HepG2 (cell line): Measurements from ENCODE around the gene G6PD. TPM values are rescaled to one million over a fixed set of nuclear protein-coding genes. Genes with fewer than 3 reads are reported as not detected.
A peak's percentile ranks its signal among the peaks of the same experiment; 100 is the strongest.

Experiments used
- AGO1 ChIP-seq: fragments of 200-400 bp; formaldehyde crosslinking; IDR thresholded peaks from 2 replicates; pipeline ENCODE4 v1.6.1; 2017; ENCODE audit warnings: mild to moderate bottlenecking, low read depth, low read length, moderate library complexity; ENCODE audit not compliant: poor library complexity, severe bottlenecking
- ARID2 ChIP-seq: sonication (generic); formaldehyde crosslinking; IDR thresholded peaks from 2 replicates; pipeline ENCODE4 v1.8.1; 2022; ENCODE audit warnings: mild to moderate bottlenecking, missing genetic modification reagents, borderline replicate concordance
- ELF3 ChIP-seq: IDR thresholded peaks from 2 replicates; pipeline ENCODE4 v1.6.1; 2016; ENCODE audit warnings: missing genetic modification reagents, missing compliant biosample characterization
- GABPB1 ChIP-seq: IDR thresholded peaks from 2 replicates; pipeline ENCODE4 v1.6.1; 2016; ENCODE audit warnings: mild to moderate bottlenecking, missing genetic modification reagents, moderate library complexity, missing compliant biosample characterization
- HHEX ChIP-seq: IDR thresholded peaks from 2 replicates; pipeline ENCODE4 v1.6.1; 2016; ENCODE audit warnings: control low read depth
- HNF4A ChIP-seq: sonication (generic); formaldehyde crosslinking; IDR thresholded peaks from 2 replicates; pipeline ENCODE4 v1.4.0; 2020; ENCODE audit warnings: missing genetic modification reagents
- HOXA3 ChIP-seq: sonication (generic); formaldehyde crosslinking; IDR thresholded peaks from 2 replicates; pipeline ENCODE4 v1.5.0; 2020; ENCODE audit warnings: missing genetic modification reagents
- JUNB ChIP-seq: sonication (generic); formaldehyde crosslinking; IDR thresholded peaks from 2 replicates; pipeline ENCODE4 v1.8.0; 2022; ENCODE audit warnings: missing genetic modification reagents, mild to moderate bottlenecking, borderline replicate concordance
- JUND ChIP-seq: sonication (generic); formaldehyde crosslinking; IDR thresholded peaks from 2 replicates; pipeline ENCODE4 v1.8.0; 2022; ENCODE audit warnings: mild to moderate bottlenecking, missing genetic modification reagents
- KAT8 ChIP-seq: IDR thresholded peaks from 2 replicates; pipeline ENCODE4 v1.6.1; 2016; ENCODE audit warnings: missing genetic modification reagents, missing compliant biosample characterization
- KMT2B ChIP-seq: IDR thresholded peaks from 2 replicates; pipeline ENCODE4 v1.6.1; 2016; ENCODE audit warnings: missing genetic modification reagents, missing compliant biosample characterization
- RXRA ChIP-seq: sonication (generic); formaldehyde crosslinking; IDR thresholded peaks from 2 replicates; pipeline ENCODE4 v1.5.1; 2020; ENCODE audit warnings: missing genetic modification reagents
- SAP130 ChIP-seq: IDR thresholded peaks from 2 replicates; pipeline ENCODE4 v1.6.1; 2016; ENCODE audit warnings: low read depth
- SP5 ChIP-seq: IDR thresholded peaks from 2 replicates; pipeline ENCODE4 v1.6.1; 2016; ENCODE audit warnings: low read depth, borderline replicate concordance
- ZMYM4 ChIP-seq: sonication (generic); formaldehyde crosslinking; IDR thresholded peaks from 2 replicates; pipeline ENCODE4 v1.8.1; 2023; ENCODE audit warnings: mild to moderate bottlenecking, missing genetic modification reagents
- ZNF350 ChIP-seq: sonication (generic); formaldehyde crosslinking; IDR thresholded peaks from 2 replicates; pipeline ENCODE4 v1.4.0; 2020; ENCODE audit warnings: mild to moderate bottlenecking, low read depth, missing genetic modification reagents, borderline replicate concordance
- ZNF562 ChIP-seq: sonication (generic); formaldehyde crosslinking; IDR thresholded peaks from 2 replicates; pipeline ENCODE4 v1.8.0; 2022; ENCODE audit warnings: missing genetic modification reagents, borderline replicate concordance
- ZNF746 ChIP-seq: sonication (generic); formaldehyde crosslinking; IDR thresholded peaks from 2 replicates; pipeline ENCODE4 v1.8.0; 2022; ENCODE audit warnings: mild to moderate bottlenecking, missing genetic modification reagents
- polyA plus RNA-seq, 8 experiments: library from polyadenylated mRNA; depleted of rRNA in 3 of 8; stranded (reverse) in 7 of 8; unstranded in 1 of 8; fragments of >200 nt; fragmentation: Illumina TruSeq in 4 of 8; extraction: Trizol in 4 of 8; gene quantifications; 2 replicates each; pipeline versions ENCODE4 v1.2.1 to v1.2.3, GENCODE V29; 2011 to 2016; ENCODE audit warnings: low read depth in 4 of 8, missing spikeins in 1 of 8, mixed read lengths in 1 of 8; ENCODE audit not compliant: insufficient read depth in 1 of 8
- total RNA-seq, 5 experiments: library from RNA; depleted of rRNA; stranded (reverse); fragments of >200 nt; fragmentation: Illumina TruSeq; extraction: Trizol; gene quantifications; 2 replicates each; pipeline ENCODE4 v1.2.3, GENCODE V29; 2016; ENCODE audit warnings: low read depth in 1 of 5
- TF ChIP-seq, protein P1 (sequence below): sonication (generic); formaldehyde crosslinking; IDR thresholded peaks from 2 replicates; pipeline ENCODE4 v1.4.0; 2020; ENCODE audit warnings: mild to moderate bottlenecking, missing genetic modification reagents
- TF ChIP-seq, protein P2 (sequence below): IDR thresholded peaks from 2 replicates; pipeline ENCODE4 v1.6.1; 2016; ENCODE audit warnings: low read depth, missing genetic modification reagents, missing compliant biosample characterization

The G6PD gene
- total and polyA plus RNA-seq, 2 of the 13 experiments (the other 11 are each of a cell fraction or from before 2014, with no cell fraction given), result 18.8 to 28.8 TPM

DNA sequence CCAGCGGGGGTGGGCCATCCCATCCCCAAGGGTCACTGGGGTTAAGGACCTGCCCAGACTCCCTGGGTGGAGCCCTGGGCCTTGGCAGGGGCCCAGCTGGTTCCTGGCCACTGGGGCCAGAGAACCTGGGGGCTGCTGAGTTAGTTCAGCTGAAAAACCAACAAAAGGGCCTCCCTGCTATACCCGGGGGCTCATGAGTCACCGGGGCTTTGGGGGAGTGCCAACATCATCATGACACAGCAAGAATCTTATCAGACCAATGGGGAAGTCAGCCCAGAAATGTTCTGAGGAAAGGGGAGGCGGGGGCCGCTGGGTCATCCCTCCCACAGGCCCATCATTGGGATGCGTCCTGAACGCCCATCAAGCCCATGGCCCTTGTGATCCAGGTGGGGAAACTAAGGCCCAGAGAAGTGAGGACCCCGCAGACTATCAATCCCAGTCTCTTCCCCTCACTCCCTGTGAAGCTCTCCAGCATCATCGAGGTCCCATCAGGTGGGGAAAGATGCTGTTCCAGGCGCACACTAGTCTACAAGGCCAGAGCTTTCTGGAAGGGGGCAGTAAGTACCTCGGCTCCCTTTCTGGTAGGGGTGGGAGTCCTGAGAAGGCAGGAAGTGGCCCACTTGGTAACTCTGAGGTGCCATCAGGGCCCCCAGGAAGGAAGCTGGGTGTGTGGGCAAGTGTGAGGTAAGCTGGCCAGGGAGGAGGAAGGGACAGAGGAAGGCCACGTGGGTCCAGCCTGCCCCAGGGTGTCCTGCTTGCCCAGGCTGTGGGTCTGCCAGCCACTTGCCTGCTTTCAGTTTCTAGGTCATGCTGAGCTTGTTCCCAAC lies 4.5 kb downstream of the G6PD start (continued):
- TF ChIP-seq AGO1 (no peak), RXRA (CRISPR knock-in tag) (peak; percentile 85), HOXA3 (CRISPR knock-in tag) (peak; percentile 70; the same call in 1 of the 2 replicates), KMT2B (CRISPR knock-in tag) (no peak), SAP130 (CRISPR knock-in tag) (peak; percentile 82), HNF4A (CRISPR knock-in tag) (peak; percentile 65), ARID2 (CRISPR knock-in tag) (peak; percentile 38; the same call in 1 of the 2 replicates), HHEX (CRISPR knock-in tag) (no peak), ZNF350 (CRISPR knock-in tag) (peak; percentile 40; the same call in 1 of the 2 replicates), SP5 (CRISPR knock-in tag) (peak; percentile 67; the same call in 1 of the 2 replicates), ZNF562 (no peak), ZMYM4 (CRISPR knock-in tag) (peak; percentile 22; the same call in 1 of the 2 replicates), JUNB (CRISPR knock-in tag) (peak; percentile 75), GABPB1 (peak; percentile 29; the same call in 1 of the 2 replicates), ELF3 (CRISPR knock-in tag) (no peak; the same call in 1 of the 2 replicates), ZNF746 (CRISPR knock-in tag) (no peak; the same call in 1 of the 2 replicates), JUND (CRISPR knock-in tag) (peak; percentile 86), KAT8 (CRISPR knock-in tag) (peak; percentile 48; the same call in 1 of the 2 replicates)
- TF ChIP-seq, protein P1, sequence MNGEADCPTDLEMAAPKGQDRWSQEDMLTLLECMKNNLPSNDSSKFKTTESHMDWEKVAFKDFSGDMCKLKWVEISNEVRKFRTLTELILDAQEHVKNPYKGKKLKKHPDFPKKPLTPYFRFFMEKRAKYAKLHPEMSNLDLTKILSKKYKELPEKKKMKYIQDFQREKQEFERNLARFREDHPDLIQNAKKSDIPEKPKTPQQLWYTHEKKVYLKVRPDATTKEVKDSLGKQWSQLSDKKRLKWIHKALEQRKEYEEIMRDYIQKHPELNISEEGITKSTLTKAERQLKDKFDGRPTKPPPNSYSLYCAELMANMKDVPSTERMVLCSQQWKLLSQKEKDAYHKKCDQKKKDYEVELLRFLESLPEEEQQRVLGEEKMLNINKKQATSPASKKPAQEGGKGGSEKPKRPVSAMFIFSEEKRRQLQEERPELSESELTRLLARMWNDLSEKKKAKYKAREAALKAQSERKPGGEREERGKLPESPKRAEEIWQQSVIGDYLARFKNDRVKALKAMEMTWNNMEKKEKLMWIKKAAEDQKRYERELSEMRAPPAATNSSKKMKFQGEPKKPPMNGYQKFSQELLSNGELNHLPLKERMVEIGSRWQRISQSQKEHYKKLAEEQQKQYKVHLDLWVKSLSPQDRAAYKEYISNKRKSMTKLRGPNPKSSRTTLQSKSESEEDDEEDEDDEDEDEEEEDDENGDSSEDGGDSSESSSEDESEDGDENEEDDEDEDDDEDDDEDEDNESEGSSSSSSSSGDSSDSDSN (CRISPR knock-in tag), result peak; percentile 17; the same call in 1 of the 2 replicates
- TF ChIP-seq, protein P2, sequence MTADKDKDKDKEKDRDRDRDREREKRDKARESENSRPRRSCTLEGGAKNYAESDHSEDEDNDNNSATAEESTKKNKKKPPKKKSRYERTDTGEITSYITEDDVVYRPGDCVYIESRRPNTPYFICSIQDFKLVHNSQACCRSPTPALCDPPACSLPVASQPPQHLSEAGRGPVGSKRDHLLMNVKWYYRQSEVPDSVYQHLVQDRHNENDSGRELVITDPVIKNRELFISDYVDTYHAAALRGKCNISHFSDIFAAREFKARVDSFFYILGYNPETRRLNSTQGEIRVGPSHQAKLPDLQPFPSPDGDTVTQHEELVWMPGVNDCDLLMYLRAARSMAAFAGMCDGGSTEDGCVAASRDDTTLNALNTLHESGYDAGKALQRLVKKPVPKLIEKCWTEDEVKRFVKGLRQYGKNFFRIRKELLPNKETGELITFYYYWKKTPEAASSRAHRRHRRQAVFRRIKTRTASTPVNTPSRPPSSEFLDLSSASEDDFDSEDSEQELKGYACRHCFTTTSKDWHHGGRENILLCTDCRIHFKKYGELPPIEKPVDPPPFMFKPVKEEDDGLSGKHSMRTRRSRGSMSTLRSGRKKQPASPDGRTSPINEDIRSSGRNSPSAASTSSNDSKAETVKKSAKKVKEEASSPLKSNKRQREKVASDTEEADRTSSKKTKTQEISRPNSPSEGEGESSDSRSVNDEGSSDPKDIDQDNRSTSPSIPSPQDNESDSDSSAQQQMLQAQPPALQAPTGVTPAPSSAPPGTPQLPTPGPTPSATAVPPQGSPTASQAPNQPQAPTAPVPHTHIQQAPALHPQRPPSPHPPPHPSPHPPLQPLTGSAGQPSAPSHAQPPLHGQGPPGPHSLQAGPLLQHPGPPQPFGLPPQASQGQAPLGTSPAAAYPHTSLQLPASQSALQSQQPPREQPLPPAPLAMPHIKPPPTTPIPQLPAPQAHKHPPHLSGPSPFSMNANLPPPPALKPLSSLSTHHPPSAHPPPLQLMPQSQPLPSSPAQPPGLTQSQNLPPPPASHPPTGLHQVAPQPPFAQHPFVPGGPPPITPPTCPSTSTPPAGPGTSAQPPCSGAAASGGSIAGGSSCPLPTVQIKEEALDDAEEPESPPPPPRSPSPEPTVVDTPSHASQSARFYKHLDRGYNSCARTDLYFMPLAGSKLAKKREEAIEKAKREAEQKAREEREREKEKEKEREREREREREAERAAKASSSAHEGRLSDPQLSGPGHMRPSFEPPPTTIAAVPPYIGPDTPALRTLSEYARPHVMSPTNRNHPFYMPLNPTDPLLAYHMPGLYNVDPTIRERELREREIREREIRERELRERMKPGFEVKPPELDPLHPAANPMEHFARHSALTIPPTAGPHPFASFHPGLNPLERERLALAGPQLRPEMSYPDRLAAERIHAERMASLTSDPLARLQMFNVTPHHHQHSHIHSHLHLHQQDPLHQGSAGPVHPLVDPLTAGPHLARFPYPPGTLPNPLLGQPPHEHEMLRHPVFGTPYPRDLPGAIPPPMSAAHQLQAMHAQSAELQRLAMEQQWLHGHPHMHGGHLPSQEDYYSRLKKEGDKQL (CRISPR knock-in tag), result 0 out of 2 replicates have a peak, but pooled peaks have one; percentile 46
